T-helper 1 cell treated with Interleukin-12 subunit alpha and Interleukin-12 subunit beta and Interleukin-4 antibody, amounts not matched to agents 30 μg/mL and 1 μg/mL, for 36 hours (primary cell): Measurements from ENCODE around the gene RHBDD1.

Source experiments
- H3K27ac Mint-ChIP-seq: one replicate; pipeline ENCODE4 v1.8.0; 2021; ENCODE audit warnings: mild to moderate bottlenecking, mixed read lengths
- H3K27me3 Mint-ChIP-seq: one replicate; pipeline ENCODE4 v1.8.0; 2021; ENCODE audit warnings: low read depth, mixed read lengths
- H3K36me3 Mint-ChIP-seq: one replicate; pipeline ENCODE4 v1.8.0; 2021; ENCODE audit warnings: low read depth, mixed read lengths
- H3K4me1 Mint-ChIP-seq: one replicate; pipeline ENCODE4 v1.8.0; 2021; ENCODE audit warnings: low read depth, mixed read lengths
- H3K4me3 Mint-ChIP-seq: one replicate; pipeline ENCODE4 v1.8.0; 2021; ENCODE audit warnings: mild to moderate bottlenecking, moderate library complexity, mixed read lengths
- H3K9me3 Mint-ChIP-seq: one replicate; pipeline ENCODE4 v1.8.0; 2021; ENCODE audit warnings: mixed read lengths

RHBDD1 gene

DNA sequence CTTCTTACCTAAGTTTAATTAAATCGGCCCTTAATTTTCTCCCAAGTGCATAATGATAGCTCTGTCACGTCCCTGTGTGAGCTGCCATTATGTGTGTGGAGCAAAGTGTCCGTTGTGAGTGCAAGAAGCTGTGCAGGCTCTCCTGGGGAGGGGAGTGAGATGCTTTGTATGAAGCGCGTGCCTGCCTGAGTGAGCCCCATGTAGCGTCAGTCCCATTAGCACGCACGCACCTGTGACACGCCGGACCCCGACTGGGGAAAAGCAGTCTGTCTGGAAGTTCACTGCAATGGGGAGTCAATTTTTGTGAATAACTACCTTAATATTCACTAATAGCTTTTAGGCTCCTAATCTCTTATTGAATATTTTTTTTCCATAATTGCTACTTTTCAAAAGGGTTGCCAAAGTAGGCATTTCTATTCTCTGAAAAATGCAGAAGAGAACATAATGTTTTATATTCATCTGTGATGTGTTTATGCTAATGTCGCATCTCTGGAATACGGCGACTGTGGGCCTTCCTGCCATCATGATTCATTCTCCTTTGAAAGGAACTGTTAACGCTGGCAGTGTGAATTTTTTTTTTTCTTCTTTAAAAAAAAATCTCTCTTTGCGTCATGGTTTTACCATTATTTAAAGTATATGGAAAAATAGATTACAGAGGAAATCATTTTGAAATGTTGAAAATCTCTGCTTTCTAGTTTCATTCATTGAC, 170.5 kb downstream of the RHBDD1 start:
- Mint-ChIP-seq H3K4me3 (no peak overlapping the region), H3K4me1 (no peaks in the 10 kb centered on the region), H3K27me3 (no peaks in the 10 kb centered on the region), H3K36me3 (no peaks in the 10 kb centered on the region), H3K27ac (no peak overlapping the region), H3K9me3 (no peaks in the 10 kb centered on the region)

DNA sequence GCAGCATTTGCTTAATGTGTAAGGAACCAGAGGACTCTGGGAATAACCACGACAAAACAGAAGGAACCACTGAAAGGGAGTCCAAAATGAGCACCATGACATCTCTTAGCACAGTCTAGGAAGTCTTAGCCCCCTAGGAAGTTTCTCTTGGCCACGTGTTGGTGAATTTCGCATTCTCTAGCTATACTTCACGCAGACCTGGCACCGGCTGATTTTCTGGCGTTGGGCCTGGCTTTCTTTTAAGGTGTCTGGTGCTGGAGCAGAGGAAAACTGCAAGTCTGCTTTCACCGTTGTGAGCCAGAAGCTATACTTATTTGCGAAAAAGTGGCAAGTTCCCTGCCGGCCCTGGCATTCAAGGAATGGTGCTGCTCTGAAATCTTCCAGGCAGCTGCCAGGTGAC, 171.3 kb downstream of the RHBDD1 start:
- Mint-ChIP-seq H3K27ac (no peak overlapping the region), H3K4me3 (no peak overlapping the region), H3K36me3 (no peaks in the 10 kb centered on the region), H3K27me3 (no peaks in the 10 kb centered on the region), H3K9me3 (no peaks in the 10 kb centered on the region), H3K4me1 (no peaks in the 10 kb centered on the region)

DNA sequence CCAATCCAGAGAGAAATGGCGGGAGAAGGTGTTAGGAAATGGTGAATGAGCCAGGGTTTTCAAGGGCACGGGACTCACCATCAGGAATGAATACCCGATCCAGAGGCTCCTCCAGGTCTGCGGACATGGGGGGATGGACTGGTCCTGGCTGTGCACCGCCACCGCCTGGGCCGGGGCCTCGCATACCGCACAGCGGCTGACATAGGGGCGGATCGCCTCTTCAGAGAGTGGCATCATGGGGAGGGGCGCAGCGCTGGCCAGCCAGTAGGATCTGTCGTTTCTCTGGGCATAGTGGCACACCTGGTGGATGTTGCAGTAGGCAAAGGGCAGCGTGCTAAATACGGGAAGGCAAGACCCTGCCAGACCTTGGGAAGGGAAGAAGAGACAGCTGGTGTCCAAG, 172.1 kb downstream of the RHBDD1 start:
- Mint-ChIP-seq H3K27ac (no peak overlapping the region), H3K4me3 (no peak overlapping the region), H3K36me3 (no peaks in the 10 kb centered on the region), H3K27me3 (no peaks in the 10 kb centered on the region), H3K4me1 (no peaks in the 10 kb centered on the region), H3K9me3 (no peaks in the 10 kb centered on the region)

DNA sequence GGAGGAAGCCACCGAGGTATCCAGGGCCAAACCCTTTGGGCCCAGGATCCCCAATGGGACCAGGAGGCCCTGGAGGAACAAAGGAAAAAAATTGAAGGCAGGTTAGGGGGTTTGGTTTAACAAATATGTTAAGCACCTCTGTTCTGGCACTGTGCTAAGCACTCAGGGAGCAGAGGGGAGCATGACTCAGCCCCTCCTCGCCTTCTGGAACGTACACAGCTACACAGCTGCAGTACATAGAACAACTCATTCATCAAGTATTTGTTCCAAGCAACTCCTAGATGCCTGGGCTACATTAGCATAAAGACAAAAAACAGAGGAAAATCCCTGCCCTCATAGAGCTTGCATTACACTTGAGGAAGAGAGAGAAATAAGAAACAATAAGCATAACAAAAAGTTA, 174.6 kb downstream of the RHBDD1 start:
- Mint-ChIP-seq H3K27me3 (no peaks in the 10 kb centered on the region), H3K4me3 (no peak overlapping the region), H3K4me1 (no peaks in the 10 kb centered on the region), H3K27ac (no peak overlapping the region), H3K9me3 (no peaks in the 10 kb centered on the region), H3K36me3 (no peaks in the 10 kb centered on the region)

DNA sequence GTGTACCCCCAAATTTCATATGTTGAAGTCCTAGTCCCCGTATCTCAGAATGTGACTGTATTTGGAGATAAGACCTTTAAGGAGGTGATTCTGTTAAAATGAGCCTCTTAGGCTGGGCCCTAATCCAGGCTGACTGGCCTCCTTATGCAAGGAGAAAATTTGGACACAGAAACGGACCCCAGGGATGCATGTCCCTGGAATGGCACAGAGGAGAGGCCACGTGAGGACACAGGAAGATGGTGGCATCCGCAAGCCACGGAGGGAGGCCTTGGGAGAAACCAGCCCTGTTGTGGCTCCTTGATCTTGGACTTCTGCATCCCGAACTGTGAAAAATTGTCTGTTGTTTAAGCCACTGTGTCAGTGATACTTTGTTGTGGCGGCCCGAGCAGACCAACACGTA, 177.5 kb downstream of the RHBDD1 start:
- H3K4me3 Mint-ChIP-seq = no peak overlapping the region
- H3K9me3 Mint-ChIP-seq = no peaks in the 10 kb centered on the region
- H3K27me3 Mint-ChIP-seq = no peaks in the 10 kb centered on the region
- H3K4me1 Mint-ChIP-seq = no peaks in the 10 kb centered on the region
- H3K36me3 Mint-ChIP-seq = no peaks in the 10 kb centered on the region
- no peak overlapping the region for H3K27ac Mint-ChIP-seq

DNA sequence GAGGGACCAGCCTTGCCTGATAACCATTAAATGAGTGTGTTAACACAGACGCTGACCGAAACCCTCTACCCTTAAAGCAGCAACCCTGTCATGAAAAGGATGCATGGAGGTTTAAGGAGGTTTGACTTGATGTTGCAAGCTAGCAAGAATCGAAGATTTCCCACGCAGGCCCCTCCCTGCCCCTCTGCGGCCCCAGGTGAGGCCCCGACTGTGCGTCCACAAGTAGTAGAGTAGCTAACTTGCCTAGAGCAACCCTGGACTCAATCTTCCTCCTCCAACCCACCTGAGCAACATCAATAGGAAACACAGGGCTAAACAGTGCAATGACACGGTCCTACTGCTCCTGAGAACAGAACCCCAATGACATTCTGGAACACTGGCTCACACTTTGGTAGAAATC, 178.0 kb downstream of the RHBDD1 start:
- Mint-ChIP-seq H3K27ac (no peak overlapping the region), H3K9me3 (no peaks in the 10 kb centered on the region), H3K4me1 (no peaks in the 10 kb centered on the region), H3K4me3 (no peak overlapping the region), H3K36me3 (no peaks in the 10 kb centered on the region), H3K27me3 (no peaks in the 10 kb centered on the region)

DNA sequence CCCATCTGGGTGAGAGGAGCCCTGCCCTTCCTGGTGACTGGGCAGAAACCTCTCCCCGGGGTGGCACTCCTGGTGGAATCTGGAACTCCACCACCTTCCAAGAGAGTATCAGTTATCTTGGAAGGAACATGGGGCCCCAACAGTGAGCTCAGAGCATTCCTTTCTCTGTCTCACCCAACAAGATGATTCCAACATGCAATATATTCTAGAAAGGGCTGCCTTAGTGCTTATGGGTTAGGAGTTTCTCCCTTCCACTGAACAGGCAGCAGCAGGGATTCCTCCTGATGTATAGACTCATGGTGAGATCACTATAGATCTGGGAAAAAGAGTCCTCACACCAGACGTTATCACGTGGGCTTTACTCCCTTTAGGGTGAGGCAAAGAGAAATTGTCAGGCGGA, 181.0 kb downstream of the RHBDD1 start:
- Mint-ChIP-seq H3K9me3 (no peaks in the 10 kb centered on the region), H3K4me3 (no peak overlapping the region), H3K27me3 (no peaks in the 10 kb centered on the region), H3K36me3 (no peaks in the 10 kb centered on the region), H3K27ac (no peak overlapping the region), H3K4me1 (no peaks in the 10 kb centered on the region)

DNA sequence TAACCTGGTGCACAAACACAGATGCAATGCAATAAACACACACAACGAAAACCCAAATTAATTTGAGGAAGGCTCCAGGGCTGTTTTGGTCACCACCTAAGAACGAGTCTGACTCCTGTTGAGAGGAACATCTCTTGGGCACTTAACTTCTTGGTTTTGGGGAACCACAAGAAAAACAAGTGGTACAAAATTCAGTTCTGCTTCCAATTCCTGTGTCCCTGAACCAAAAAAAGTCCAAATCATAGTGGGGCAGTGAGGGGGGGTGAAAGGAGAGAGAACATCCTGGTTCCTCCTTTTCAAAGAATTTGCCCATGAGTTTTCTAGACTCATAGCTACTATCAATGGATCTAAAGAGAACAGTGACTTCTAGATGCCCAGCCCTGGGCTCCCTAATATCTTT, 184.6 kb downstream of the RHBDD1 start:
- H3K4me3 Mint-ChIP-seq = no peak overlapping the region
- H3K27ac Mint-ChIP-seq = no peak overlapping the region
- no peaks in the 10 kb centered on the region for H3K27me3 Mint-ChIP-seq
- H3K9me3 Mint-ChIP-seq = no peaks in the 10 kb centered on the region
- no peaks in the 10 kb centered on the region for H3K4me1 Mint-ChIP-seq
- no peaks in the 10 kb centered on the region for H3K36me3 Mint-ChIP-seq

DNA sequence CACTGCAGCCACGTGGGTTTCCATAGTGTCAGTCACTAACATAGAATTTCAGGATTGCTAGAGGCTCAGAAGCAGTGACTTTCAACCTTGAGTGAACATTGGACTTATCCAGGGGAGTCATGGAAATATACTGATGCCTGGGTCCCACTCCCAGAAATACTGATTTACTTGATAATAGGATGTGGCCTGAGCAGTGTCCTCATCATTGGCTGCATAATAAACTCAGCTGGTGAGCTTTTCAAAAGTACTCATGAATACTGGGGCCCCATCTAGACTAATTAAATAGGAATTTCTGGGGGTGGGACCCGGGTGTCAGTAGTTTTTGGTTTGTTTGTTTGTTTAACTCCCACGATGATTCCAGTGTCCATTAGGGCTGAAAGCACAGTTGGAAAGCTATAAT, 186.8 kb downstream of the RHBDD1 start:
- Mint-ChIP-seq H3K36me3 (no peaks in the 10 kb centered on the region), H3K4me1 (no peaks in the 10 kb centered on the region), H3K4me3 (no peak overlapping the region), H3K9me3 (no peaks in the 10 kb centered on the region), H3K27ac (no peak overlapping the region), H3K27me3 (peaks cover 3% of the 10 kb centered on the region)

DNA sequence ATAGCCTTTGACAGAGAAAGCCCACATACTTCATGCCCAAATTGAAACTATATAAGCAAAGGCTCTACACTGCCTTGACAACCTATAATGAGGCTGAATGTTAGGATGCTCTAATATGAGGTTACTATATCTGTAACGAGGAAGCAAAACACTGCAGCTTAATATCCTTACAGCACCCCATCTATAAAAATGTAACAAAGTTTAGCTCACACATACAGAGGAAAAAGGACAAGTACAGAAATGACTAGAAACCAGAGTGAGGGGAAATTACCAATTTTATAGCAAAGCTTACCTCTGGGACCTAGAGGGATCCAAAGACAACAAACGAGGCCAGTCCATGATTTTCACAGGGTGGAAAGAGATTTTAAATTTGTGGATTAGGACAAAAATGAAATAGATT, 189.7 kb downstream of the RHBDD1 start:
- Mint-ChIP-seq H3K4me1 (no peaks in the 10 kb centered on the region), H3K36me3 (no peaks in the 10 kb centered on the region), H3K27ac (no peak overlapping the region), H3K4me3 (no peak overlapping the region), H3K27me3 (peaks cover 3% of the 10 kb centered on the region), H3K9me3 (no peaks in the 10 kb centered on the region)

DNA sequence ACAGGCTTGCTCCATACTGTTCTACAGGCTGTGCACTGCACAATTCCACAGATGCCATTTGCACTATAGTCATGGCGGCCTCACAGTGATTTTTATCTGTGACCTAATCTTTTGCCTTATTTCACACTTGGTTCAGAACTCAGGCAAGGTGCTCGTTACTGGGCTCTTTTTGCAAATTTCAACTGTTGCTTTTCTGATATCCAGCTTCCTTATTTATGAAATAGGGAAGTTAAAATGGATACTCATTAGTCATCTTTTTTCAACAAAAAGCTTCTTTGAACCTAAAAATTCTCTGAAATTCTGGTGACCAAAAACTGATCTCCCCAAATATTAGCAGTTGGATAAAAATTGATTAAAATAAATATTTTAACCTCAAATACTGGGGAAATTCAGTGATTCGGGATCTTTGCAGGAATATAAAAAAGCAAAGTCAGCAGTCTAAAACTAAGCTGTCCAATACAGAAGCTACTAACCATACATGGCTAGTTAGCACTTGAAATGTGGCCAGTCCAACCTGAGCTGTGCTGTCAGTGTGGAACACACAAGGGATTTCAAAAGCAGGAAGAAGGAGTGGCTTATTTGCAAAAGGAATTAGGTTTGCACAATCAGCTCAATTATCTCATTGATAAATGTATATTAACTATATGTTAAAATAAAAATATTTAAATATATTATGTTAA, 193.7 kb downstream of the RHBDD1 start:
- peaks cover 3% of the 10 kb centered on the region for H3K27me3 Mint-ChIP-seq
- no peaks in the 10 kb centered on the region for H3K36me3 Mint-ChIP-seq
- no peak overlapping the region for H3K4me3 Mint-ChIP-seq
- H3K27ac Mint-ChIP-seq = no peak overlapping the region
- H3K9me3 Mint-ChIP-seq = no peaks in the 10 kb centered on the region
- no peaks in the 10 kb centered on the region for H3K4me1 Mint-ChIP-seq

DNA sequence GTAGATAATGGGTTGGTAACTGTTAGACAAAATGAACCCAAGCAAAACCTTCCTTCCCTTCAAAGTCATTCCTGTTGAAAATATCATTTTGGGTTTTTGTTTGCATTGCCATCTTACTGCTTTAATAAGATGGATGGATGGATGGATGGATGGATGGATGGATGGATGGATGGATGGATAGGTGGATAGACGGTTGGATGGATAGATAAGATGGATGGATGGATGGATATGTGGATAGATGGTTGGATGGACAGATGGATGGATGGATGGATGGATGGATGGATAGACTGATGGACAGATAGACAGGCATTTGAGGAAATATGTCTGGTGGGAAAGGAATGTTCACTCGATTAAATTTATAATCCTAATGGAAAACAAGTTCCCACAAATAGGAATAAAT, 194.9 kb downstream of the RHBDD1 start:
- H3K9me3 Mint-ChIP-seq = no peaks in the 10 kb centered on the region
- no peaks in the 10 kb centered on the region for H3K36me3 Mint-ChIP-seq
- no peaks in the 10 kb centered on the region for H3K4me1 Mint-ChIP-seq
- H3K4me3 Mint-ChIP-seq = no peak overlapping the region
- no peak overlapping the region for H3K27ac Mint-ChIP-seq
- peaks cover 3% of the 10 kb centered on the region for H3K27me3 Mint-ChIP-seq

DNA sequence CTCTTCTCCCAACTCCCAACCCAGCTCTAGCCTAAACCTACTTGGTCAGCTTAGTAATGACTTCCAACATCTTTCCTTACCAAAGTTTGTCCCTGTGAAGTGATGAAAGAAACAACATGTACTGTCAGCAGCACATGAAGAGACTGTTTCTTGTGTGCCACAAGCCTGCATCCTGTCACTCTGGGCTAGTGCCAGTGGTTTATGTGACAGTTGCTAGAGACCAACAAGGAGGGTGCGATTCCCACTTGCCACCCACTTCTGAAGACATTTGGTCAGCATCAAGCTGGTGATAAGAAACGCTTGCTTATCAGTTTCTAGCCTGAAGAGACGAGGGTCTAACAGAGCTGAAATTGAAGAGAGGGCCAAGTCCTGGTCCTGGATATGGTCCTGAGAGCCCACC, 195.5 kb downstream of the RHBDD1 start:
- Mint-ChIP-seq H3K27ac (no peak overlapping the region), H3K9me3 (no peaks in the 10 kb centered on the region), H3K27me3 (peaks cover 3% of the 10 kb centered on the region), H3K36me3 (no peaks in the 10 kb centered on the region), H3K4me1 (no peaks in the 10 kb centered on the region), H3K4me3 (no peak overlapping the region)

DNA sequence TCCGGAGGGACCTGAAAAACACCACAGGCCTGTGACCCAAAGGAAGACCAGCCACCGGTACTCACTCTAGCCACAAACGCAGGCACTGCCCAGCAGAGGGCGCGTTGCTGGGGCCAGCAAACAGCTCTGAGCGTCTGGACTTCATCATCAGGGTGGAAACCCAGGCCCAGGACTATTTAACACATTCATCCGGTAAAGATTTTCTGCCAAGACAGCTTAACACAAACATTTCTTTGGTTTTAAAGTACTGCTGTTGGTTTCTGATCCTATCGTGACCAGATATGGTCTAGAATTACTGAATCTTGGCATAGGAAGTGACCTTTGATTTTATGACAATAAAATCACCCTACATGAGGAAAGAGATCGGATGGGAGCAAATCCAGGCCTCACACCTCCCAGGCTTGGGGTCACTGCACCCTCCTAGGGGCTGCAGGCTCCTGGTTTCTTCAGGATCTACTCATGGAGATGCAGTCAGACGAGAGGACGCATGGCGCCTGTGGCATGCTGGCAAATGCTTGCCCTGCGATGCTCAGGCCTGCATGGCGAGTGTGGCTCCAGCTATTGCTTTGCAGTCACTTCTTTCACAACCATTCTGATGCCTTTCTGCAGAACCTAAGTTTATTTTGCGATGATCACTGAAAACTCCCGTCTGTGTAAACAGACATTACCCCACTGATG, 197.8 kb downstream of the RHBDD1 start:
- Mint-ChIP-seq H3K4me3 (no peak overlapping the region), H3K27me3 (no peaks in the 10 kb centered on the region), H3K9me3 (no peaks in the 10 kb centered on the region), H3K4me1 (no peaks in the 10 kb centered on the region), H3K27ac (no peak overlapping the region), H3K36me3 (no peaks in the 10 kb centered on the region)

DNA sequence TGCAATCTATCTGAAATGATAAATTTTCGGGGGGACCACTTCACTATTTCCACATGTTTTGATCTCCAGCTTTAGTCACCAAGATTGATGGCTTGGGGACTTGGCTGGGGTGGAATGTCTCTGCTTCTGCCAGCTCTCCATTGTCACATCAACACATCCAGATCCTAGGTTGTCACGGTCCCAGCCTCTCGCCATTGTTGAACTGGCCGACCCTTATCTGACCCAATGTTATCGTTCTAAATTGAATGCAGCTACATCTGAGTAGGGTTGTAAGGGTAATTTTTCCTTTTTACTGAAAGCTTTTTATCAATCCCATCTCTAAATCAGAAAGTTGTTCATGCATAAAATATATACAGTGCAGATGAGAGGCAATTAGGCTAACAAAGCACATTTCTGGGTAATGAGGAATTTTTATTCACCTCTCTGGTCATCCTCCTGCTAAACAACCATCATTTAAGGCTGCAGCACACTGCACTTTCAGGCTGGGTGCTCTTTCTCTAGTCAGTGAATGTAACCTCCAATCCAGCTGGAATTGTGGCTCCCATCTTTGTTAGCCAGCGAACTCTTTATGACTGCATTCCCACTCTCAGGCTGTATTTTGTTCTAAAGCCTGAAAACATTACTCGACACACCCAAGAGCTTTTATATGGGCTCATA, 200.0 kb downstream of the RHBDD1 start:
- Mint-ChIP-seq H3K4me1 (no peaks in the 10 kb centered on the region), H3K36me3 (no peaks in the 10 kb centered on the region), H3K27me3 (no peaks in the 10 kb centered on the region), H3K9me3 (no peaks in the 10 kb centered on the region), H3K27ac (no peak overlapping the region), H3K4me3 (no peak overlapping the region)
